OCI-M1 (cell line): ENCODE results near the gene KEAP1.

Source experiments
- DNase-seq: peaks from one replicate; lab custom pipeline; 2025; lab: John Stamatoyannopoulos, UW

KEAP1 gene

GRCh38 chr19:10450191-10450852 lies 52.8 kb downstream of the KEAP1 start:
- no peak for DNase-seq

DNA sequence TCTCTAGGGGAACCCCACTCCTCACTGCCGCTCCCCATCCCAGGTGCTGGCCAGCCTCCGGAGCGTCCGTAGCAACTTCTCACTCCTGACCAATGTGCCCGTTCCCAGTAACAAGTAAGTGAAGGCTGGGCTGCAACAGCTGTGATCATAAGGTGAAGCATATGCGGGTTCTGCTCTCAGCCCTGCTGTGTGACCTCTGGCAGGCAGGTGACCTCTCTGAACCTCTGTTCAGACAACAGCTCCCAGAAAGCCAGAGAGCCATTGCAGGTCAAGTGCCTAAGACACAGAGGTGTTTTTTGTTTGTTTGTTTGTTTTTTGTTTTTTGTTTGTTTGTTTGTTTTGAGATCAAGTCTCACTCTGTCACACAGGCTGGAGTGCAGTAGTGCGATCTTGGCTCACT lies 54.1 kb downstream of the KEAP1 start:
- no peak for DNase-seq

GRCh38 chr19:10442698-10443097 lies 60.5 kb downstream of the KEAP1 start:
- DNase-seq: no peak

GRCh38 chr19:10439588-10439987 lies 63.6 kb downstream of the KEAP1 start:
- no peak for DNase-seq
